IMR-90 (cell line): ENCODE measurements around the gene TPI1.

Source experiments
- POLR2A ChIP-seq: IDR thresholded peaks from 2 replicates; pipeline ENCODE4 v1.6.1; 2012; ENCODE audit warnings: mild to moderate bottlenecking, low read depth, low read length
- TF ChIP-seq, protein P1 (sequence below): conservative IDR thresholded peaks from 2 replicates; pipeline ENCODE4 v1.5.1; 2012; ENCODE audit warnings: mild to moderate bottlenecking, low read depth, low read length, improper control_type of control experiment

DNA sequence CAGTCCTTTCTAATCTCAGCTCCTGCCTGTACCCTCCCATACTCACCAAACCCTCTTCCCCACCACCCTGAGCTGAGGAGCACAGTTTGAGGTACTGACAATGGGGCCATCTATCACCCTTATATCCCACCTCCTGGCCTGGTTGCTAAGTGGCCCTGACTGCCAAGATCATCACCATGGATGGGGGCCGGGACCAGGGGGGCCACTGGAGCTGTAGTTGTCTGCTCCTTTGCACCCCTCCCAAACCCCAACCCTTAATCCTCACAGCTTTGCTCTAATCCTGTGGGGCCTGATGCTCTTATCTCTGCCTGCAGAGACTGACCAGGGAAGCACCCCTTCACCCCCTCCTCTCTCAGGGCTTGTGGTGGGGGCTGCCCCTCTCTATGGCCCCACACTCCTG is 27.0 kb upstream of the TPI1 start:
- TF ChIP-seq, protein P1, sequence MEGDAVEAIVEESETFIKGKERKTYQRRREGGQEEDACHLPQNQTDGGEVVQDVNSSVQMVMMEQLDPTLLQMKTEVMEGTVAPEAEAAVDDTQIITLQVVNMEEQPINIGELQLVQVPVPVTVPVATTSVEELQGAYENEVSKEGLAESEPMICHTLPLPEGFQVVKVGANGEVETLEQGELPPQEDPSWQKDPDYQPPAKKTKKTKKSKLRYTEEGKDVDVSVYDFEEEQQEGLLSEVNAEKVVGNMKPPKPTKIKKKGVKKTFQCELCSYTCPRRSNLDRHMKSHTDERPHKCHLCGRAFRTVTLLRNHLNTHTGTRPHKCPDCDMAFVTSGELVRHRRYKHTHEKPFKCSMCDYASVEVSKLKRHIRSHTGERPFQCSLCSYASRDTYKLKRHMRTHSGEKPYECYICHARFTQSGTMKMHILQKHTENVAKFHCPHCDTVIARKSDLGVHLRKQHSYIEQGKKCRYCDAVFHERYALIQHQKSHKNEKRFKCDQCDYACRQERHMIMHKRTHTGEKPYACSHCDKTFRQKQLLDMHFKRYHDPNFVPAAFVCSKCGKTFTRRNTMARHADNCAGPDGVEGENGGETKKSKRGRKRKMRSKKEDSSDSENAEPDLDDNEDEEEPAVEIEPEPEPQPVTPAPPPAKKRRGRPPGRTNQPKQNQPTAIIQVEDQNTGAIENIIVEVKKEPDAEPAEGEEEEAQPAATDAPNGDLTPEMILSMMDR: no peak
- no peak for TF ChIP-seq POLR2A
